CD14-positive monocyte (primary cell): ENCODE measurements around the gene CLCN5. TPM values are rescaled to one million over a fixed set of nuclear protein-coding genes. Genes with fewer than 3 reads are reported as not detected.

Source experiments
- DNase-seq, 3 donors: peaks; one replicate each; pipeline ENCODE4 v3.0.0-alpha.2; 2011 to 2022
- H2AFZ ChIP-seq: 2 replicates; pipeline ENCODE4 v1.6.0; 2012; ENCODE audit warnings: mild to moderate bottlenecking, low read depth, low read length, inconsistent platforms; ENCODE audit not compliant: insufficient read depth, poor library complexity, severe bottlenecking
- H3K27ac ChIP-seq, 2 donors: 1 replicate in 1 of 2; 2 replicates in 1 of 2; pipeline ENCODE4 v1.5.1; 2012 to 2013; ENCODE audit warnings: low read length in 2 of 2, control low read depth in 1 of 2, inconsistent platforms in 1 of 2, low read depth in 1 of 2, mild to moderate bottlenecking in 1 of 2
- H3K27me3 ChIP-seq, 2 donors: one replicate each; pipeline versions ENCODE4 v1.6.0 to v1.6.1; 2011 to 2013; ENCODE audit warnings: low read length in 2 of 2; ENCODE audit not compliant: control insufficient read depth in 2 of 2, insufficient read depth in 2 of 2
- H3K36me3 ChIP-seq, 2 donors: replicated peaks in 1 of 2; 1 replicate in 1 of 2; 2 replicates in 1 of 2; pipeline versions ENCODE4 v1.5.1 to v1.6.1; 2012 to 2013; ENCODE audit warnings: low read length in 2 of 2, control low read depth in 1 of 2, inconsistent platforms in 1 of 2, mild to moderate bottlenecking in 1 of 2; ENCODE audit not compliant: insufficient read depth in 2 of 2, control insufficient read depth in 1 of 2
- H3K4me1 ChIP-seq, 2 donors: 1 replicate in 1 of 2; 2 replicates in 1 of 2; pipeline versions ENCODE4 v1.5.1 to v1.6.1; 2012 to 2013; ENCODE audit warnings: low read length in 2 of 2, control low read depth in 1 of 2, inconsistent platforms in 1 of 2, mild to moderate bottlenecking in 1 of 2, moderate library complexity in 1 of 2; ENCODE audit not compliant: insufficient read depth in 2 of 2, control insufficient read depth in 1 of 2
- H3K4me2 ChIP-seq: replicated peaks from 2 replicates; pipeline ENCODE3; 2012; ENCODE audit warnings: low read length, moderate library complexity, mild to moderate bottlenecking; ENCODE audit not compliant: poor library complexity, severe bottlenecking; ENCODE audit errors: extremely low read depth
- H3K4me3 ChIP-seq, 3 experiments: fragments of 200-600 bp in 1 of 3; sonication (generic) in 1 of 3; replicated peaks in 1 of 3; 1 replicate in 2 of 3; 2 replicates in 1 of 3; pipeline ENCODE4 v1.5.1; 2011 to 2013; ENCODE audit warnings: low read length in 3 of 3, mild to moderate bottlenecking in 3 of 3, control low read depth in 2 of 3, low read depth in 2 of 3, inconsistent platforms in 1 of 3, moderate library complexity in 1 of 3
- H3K79me2 ChIP-seq: 2 replicates; pipeline ENCODE4 v1.6.0; 2012; ENCODE audit warnings: mild to moderate bottlenecking, control low read depth, inconsistent platforms, low read length, moderate library complexity; ENCODE audit not compliant: insufficient read depth
- H3K9ac ChIP-seq: 2 replicates; pipeline ENCODE4 v1.6.0; 2017; ENCODE audit warnings: low read length, mild to moderate bottlenecking; ENCODE audit not compliant: insufficient read depth, poor library complexity, severe bottlenecking
- H3K9me3 ChIP-seq, 2 donors: replicated peaks in 1 of 2; 1 replicate in 1 of 2; 2 replicates in 1 of 2; pipeline versions ENCODE4 v1.5.1 to v1.6.1; 2012 to 2013; ENCODE audit warnings: low read length in 2 of 2, control low read depth in 1 of 2; ENCODE audit not compliant: control insufficient read depth in 1 of 2, insufficient read depth in 1 of 2
- H4K20me1 ChIP-seq: 2 replicates; pipeline ENCODE4 v1.6.0; 2012; ENCODE audit warnings: mild to moderate bottlenecking, low read length, control low read depth, moderate library complexity; ENCODE audit not compliant: insufficient read depth
- H3K27ac Mint-ChIP-seq, 7 donors: one replicate each; pipeline ENCODE4 v1.8.0; 2020; ENCODE audit warnings: mild to moderate bottlenecking in 7 of 7, mixed read lengths in 7 of 7, moderate library complexity in 6 of 7, inconsistent platforms in 2 of 7
- H3K27me3 Mint-ChIP-seq, 3 donors: one replicate each; pipeline ENCODE4 v1.8.0; 2021 to 2022; ENCODE audit warnings: low read depth in 3 of 3, mild to moderate bottlenecking in 3 of 3, mixed read lengths in 3 of 3, moderate library complexity in 3 of 3, inconsistent platforms in 1 of 3
- H3K36me3 Mint-ChIP-seq, 2 donors: one replicate each; pipeline ENCODE4 v1.8.0; 2020; ENCODE audit warnings: mixed read lengths in 2 of 2, inconsistent platforms in 1 of 2, mild to moderate bottlenecking in 1 of 2
- H3K4me1 Mint-ChIP-seq: one replicate; pipeline ENCODE4 v1.8.0; 2020; ENCODE audit warnings: mild to moderate bottlenecking, mixed read lengths
- H3K4me3 Mint-ChIP-seq, 2 donors: one replicate each; pipeline ENCODE4 v1.8.0; 2020; ENCODE audit warnings: mild to moderate bottlenecking in 2 of 2, mixed read lengths in 2 of 2, moderate library complexity in 1 of 2
- H3K9me3 Mint-ChIP-seq, 7 donors: one replicate each; pipeline ENCODE4 v1.8.0; 2020 to 2022; ENCODE audit warnings: mixed read lengths in 7 of 7, mild to moderate bottlenecking in 6 of 7, moderate library complexity in 6 of 7, inconsistent platforms in 2 of 7
- WGBS: methylation state at CpG from one replicate; pipeline ENCODE4 v1.1.5; 2013; ENCODE audit warnings: missing lambda C conversion rate; ENCODE audit not compliant: insufficient coverage; 5-methylcytosine and 5-hydroxymethylcytosine counted together
- intact Hi-C, 2 donors: fragments of 100-400 bp; cut with micrococcal nuclease; formaldehyde crosslinking; loops; one replicate each; pipeline versions ENCODE4 v1.15.0 to v1.15.1; 2023
- polyA plus RNA-seq, 3 donors: library from polyadenylated mRNA; depleted of rRNA in 1 of 3; unstranded in 2 of 3; stranded (reverse) in 1 of 3; fragments of 300-500 nt in 2 of 3; fragments of >200 nt in 1 of 3; fragmentation: Illumina TruSeq in 2 of 3; gene quantifications; 1 replicate in 2 of 3; 2 replicates in 1 of 3; pipeline ENCODE4 v1.2.3, GENCODE V29; 2012 to 2021
- TF ChIP-seq, protein P1 (sequence below): fragments of 200-600 bp; IDR thresholded peaks from one replicate; pipeline ENCODE4 v1.8.0; 2022; ENCODE audit warnings: antibody characterized with exemption, mild to moderate bottlenecking

The CLCN5 gene
- polyA plus RNA-seq, 3 donors, result 4.1 to 4.2 (median 4.1) TPM

GRCh38 chrX:49892542-49892941 is 29.9 kb upstream of the CLCN5 start:
- Mint-ChIP-seq H3K27me3 (peaks cover 0 to 2% (median 0%) of the 10 kb centered on the region in 3 donors), H3K36me3 (no peaks in the 10 kb centered on the region), H3K4me3 (no peak overlapping the region), H3K27ac (peak overlapping the region in 1 of 7 donors; percentile 21), H3K9me3 (peaks cover 8 to 18% (median 11%) of the 10 kb centered on the region in 7 donors), H3K4me1 (peaks cover 18% of the 10 kb centered on the region)
- Histone ChIP-seq H3K9ac (no peak overlapping the region), H3K27me3 (no peaks in the 10 kb centered on the region), H3K9me3 (peaks cover 8 to 12% of the 10 kb centered on the region in 2 donors), H3K4me1 (peaks cover 20 to 25% of the 10 kb centered on the region in 2 donors), H2AFZ (no peak overlapping the region), H3K36me3 (no peaks in the 10 kb centered on the region), H3K4me2 (no peak overlapping the region), H3K27ac (no peak overlapping the region), H3K4me3 (no peak overlapping the region), H4K20me1 (no peaks in the 10 kb centered on the region), H3K79me2 (no peaks in the 10 kb centered on the region)
- TF ChIP-seq, protein P1, sequence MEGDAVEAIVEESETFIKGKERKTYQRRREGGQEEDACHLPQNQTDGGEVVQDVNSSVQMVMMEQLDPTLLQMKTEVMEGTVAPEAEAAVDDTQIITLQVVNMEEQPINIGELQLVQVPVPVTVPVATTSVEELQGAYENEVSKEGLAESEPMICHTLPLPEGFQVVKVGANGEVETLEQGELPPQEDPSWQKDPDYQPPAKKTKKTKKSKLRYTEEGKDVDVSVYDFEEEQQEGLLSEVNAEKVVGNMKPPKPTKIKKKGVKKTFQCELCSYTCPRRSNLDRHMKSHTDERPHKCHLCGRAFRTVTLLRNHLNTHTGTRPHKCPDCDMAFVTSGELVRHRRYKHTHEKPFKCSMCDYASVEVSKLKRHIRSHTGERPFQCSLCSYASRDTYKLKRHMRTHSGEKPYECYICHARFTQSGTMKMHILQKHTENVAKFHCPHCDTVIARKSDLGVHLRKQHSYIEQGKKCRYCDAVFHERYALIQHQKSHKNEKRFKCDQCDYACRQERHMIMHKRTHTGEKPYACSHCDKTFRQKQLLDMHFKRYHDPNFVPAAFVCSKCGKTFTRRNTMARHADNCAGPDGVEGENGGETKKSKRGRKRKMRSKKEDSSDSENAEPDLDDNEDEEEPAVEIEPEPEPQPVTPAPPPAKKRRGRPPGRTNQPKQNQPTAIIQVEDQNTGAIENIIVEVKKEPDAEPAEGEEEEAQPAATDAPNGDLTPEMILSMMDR, result no peak
- no CpG with 5 or more reads among the region's 4 CpGs for WGBS
- intact Hi-C loops, result no loop called here
- peak; percentile 20 to 71 (median 50) for DNase-seq

DNA sequence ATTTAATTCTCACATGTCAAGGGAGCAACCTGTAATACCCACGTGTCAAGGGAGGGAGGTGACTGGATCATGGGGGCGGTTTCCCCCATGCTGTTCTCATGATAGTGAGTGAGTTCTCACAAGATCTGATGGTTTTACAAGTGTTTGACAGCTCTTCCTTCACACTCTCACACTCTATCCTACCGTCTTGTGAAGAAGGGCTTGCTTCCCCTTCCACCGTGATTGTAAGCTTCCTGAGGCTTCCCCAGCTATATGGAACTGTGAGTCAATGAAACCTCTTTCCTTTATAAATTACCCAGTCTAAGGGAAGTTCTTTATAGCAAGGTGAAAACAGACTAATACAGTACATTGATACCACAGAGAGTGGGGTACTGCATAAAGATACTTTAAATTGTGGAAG is 25.4 kb upstream of the CLCN5 start:
- intact Hi-C loops, result no loop called here
- H3K36me3 Mint-ChIP-seq, result no peaks in the 10 kb centered on the region
- Histone ChIP-seq H2AFZ (no peak overlapping the region), H3K9me3 (peaks cover 16 to 21% of the 10 kb centered on the region in 2 donors), H3K4me1 (peaks cover 9 to 11% of the 10 kb centered on the region in 2 donors), H3K79me2 (no peaks in the 10 kb centered on the region), H3K27me3 (peaks cover 0 to 2% of the 10 kb centered on the region in 2 donors), H3K9ac (no peak overlapping the region), H3K36me3 (no peaks in the 10 kb centered on the region), H3K4me2 (no peak overlapping the region), H3K27ac (no peak overlapping the region), H3K4me3 (no peak overlapping the region), H4K20me1 (no peaks in the 10 kb centered on the region)
- peaks cover 6% of the 10 kb centered on the region for H3K4me1 Mint-ChIP-seq
- no peak for DNase-seq
- WGBS, result no CpG with 5 or more reads among the region's 4 CpGs
- no peak overlapping the region for H3K4me3 Mint-ChIP-seq
- peaks cover 8 to 24% (median 18%) of the 10 kb centered on the region in 7 donors for H3K9me3 Mint-ChIP-seq
- H3K27ac Mint-ChIP-seq, result no peak overlapping the region
- TF ChIP-seq, protein P1, result no peak
- H3K27me3 Mint-ChIP-seq, result peaks cover 1 to 6% (median 3%) of the 10 kb centered on the region in 3 donors
